ENCODE measurements around the gene KLF5.
"Not testable (repeated sequence)": the region's sequence is repeated elsewhere in the genome, so short reads cannot be mapped to it uniquely, and the experiment has no call there.

KLF5 gene

DNA sequence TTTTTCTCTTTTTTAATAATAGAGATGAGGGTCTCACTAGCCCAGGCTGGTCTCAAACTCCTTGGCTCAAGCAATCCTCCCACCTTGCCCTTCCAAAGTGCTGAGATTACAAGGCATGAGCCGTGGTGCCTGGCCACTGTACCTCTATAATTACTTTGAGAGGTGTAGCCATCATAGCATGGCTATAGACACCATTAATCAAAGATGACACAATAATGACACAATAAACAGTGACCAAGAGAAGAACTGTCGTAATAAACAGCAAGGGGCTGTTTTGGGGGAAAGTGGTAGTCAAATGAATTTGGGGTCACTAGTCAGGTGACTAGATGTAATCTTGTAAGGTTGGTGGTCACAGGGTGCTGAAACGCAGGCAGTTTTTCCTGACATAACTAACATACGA lies 30.4 kb downstream of the KLF5 start:
- H3K27ac ChIP-seq: no peak overlapping the region
- TF ChIP-seq ZFX (IDR thresholded peaks at IDR 0.05): no peak
- TF ChIP-seq, protein P1, sequence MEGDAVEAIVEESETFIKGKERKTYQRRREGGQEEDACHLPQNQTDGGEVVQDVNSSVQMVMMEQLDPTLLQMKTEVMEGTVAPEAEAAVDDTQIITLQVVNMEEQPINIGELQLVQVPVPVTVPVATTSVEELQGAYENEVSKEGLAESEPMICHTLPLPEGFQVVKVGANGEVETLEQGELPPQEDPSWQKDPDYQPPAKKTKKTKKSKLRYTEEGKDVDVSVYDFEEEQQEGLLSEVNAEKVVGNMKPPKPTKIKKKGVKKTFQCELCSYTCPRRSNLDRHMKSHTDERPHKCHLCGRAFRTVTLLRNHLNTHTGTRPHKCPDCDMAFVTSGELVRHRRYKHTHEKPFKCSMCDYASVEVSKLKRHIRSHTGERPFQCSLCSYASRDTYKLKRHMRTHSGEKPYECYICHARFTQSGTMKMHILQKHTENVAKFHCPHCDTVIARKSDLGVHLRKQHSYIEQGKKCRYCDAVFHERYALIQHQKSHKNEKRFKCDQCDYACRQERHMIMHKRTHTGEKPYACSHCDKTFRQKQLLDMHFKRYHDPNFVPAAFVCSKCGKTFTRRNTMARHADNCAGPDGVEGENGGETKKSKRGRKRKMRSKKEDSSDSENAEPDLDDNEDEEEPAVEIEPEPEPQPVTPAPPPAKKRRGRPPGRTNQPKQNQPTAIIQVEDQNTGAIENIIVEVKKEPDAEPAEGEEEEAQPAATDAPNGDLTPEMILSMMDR (conservative IDR thresholded peaks at IDR 0.05): no peak

DNA sequence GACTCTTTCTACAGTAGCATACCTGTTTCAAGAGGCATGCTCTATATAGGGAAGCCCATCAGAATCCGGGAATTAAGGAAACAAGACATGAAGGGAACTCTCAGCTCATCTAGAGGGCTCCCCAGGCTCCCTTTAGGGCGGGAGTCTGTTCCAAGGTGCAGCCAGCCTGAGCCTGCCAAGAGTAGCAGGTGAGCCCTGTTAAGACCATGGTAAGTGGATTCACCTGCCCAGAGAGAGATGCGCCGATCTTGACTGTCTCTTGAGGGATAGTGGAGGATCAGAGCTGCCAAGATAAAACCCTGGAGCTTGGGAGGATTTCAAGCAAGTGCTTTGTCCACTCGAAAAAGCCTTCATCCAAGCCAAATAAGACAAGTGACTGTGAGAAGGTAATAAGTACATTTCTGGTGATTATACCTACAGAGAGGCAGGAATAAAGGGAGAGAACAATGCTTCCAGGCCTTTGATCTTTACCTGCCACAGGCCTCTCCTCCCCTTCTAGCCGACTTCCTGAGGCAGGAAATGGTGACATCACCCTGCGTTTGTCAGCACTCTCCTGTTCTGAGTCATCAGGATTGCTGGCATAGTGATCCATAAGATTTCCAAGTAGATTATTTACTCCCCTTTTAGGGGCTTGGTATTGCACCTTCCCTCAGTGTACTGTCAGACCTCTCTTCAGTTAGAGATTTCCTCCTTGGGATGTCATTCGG lies 31.5 kb downstream of the KLF5 start:
- H3K27ac ChIP-seq: no peak overlapping the region

DNA sequence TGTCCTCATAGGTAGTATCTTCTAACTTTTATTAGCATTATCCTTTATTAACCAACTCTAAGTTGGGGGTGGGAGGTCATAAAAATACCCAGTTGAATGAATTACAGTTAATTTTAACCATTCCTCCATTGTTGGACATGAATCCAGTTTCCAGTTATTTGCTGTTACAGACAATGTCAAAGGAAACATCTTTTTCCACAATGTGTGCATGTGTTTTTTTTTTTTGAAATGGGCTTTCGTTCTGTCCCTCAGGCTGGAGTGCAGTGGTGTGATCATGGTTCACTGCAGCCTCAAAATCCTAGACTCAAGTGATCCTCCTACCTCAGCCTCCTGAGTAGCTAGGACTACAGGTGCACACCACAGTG lies 32.0 kb downstream of the KLF5 start:
- TF ChIP-seq, protein P1 (conservative IDR thresholded peaks at IDR 0.05): no peak
- TF ChIP-seq ZFX (IDR thresholded peaks at IDR 0.05): no peak
- H3K27ac ChIP-seq: no peak overlapping the region

More for the DNA sequence above, 31.5 kb downstream of the KLF5 start:
- no peak for TF ChIP-seq ZFX (IDR thresholded peaks at IDR 0.05)
- TF ChIP-seq, protein P1 (conservative IDR thresholded peaks at IDR 0.05): no peak

DNA sequence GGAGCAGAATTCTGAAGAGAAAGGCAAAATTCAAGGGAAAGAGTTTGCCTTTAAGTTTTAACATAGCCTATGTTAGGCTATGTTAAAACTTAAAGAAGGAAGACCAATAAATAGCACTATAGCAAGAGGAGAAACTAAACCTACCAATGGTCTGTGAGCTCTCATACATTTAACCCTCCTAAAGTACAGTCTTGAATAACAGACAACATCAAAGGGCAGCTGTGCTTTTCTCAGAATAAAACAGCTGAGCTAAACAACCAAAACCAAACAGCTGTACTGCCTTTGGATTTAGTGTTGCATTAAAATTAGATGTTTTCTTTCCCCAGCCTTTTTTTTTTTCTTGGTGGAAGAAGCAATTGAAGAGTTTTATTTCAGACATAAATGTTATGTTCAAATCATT lies 34.0 kb downstream of the KLF5 start:
- H3K27ac ChIP-seq: no peak overlapping the region
- TF ChIP-seq ZFX (IDR thresholded peaks at IDR 0.05): no peak
- TF ChIP-seq, protein P1 (conservative IDR thresholded peaks at IDR 0.05): no peak

DNA sequence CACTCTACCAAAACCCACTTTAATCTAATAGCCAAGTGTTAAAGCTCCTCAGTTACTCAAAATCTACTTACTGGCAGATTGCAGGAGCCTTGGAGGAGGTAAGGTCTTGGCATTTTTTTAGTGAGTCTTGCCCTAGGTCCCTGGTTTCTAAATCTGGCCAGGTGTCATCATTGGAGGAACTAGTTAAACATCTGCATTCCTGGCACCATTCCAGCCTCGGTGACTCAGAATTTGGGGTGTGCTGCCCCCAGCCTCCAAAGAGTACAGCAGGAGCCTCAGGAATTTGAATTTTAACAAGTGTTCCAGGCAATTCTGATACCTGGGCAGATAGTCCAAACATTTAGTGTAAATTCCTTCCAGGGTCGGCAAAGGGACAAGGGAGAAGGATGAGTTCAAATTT lies 37.4 kb downstream of the KLF5 start:
- no peak for TF ChIP-seq ZFX (IDR thresholded peaks at IDR 0.05)
- H3K27ac ChIP-seq: no peak overlapping the region

DNA sequence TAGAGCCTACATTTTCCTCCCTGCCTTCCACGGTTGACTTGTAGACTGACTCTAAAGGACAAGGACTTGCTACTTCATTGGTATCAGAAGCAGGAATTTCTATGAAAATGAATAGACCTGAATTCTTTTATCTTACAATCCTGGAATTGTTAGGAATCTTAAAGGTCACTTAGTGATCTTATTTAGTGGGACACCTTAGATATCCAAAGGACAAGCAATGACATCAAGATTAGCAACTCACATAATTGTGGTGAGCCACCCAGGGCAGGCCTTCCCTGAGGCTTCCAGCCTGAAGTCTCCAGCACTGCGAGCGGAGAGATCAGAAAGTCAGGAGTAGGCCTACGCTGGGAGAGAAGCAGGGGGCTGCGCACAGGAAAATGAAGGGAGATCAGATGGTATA lies 37.8 kb downstream of the KLF5 start:
- H3K27ac ChIP-seq: no peak overlapping the region
- no peak for TF ChIP-seq ZFX (IDR thresholded peaks at IDR 0.05)
- TF ChIP-seq, protein P1 (conservative IDR thresholded peaks at IDR 0.05): no peak

DNA sequence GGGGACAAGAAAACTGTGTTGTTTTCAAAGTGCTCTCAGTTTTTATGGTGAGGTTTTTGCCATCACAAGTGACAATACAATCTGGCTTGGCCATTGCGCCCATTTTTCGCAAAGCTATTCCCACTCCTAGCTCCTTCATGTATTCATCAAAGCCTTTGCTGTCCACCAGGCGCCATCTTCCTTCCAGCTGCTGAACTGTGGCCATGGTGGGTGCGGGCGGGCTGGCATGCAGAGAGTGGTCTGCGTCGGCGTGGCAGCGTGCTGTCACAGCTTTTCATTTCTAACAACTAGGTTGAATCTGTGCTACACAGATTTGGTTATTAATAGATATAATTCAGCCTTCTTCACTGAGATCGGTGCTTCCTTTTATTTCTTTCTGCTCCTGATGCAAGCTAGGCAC lies 42.0 kb downstream of the KLF5 start:
- H3K27ac ChIP-seq: not testable (repeated sequence)

DNA sequence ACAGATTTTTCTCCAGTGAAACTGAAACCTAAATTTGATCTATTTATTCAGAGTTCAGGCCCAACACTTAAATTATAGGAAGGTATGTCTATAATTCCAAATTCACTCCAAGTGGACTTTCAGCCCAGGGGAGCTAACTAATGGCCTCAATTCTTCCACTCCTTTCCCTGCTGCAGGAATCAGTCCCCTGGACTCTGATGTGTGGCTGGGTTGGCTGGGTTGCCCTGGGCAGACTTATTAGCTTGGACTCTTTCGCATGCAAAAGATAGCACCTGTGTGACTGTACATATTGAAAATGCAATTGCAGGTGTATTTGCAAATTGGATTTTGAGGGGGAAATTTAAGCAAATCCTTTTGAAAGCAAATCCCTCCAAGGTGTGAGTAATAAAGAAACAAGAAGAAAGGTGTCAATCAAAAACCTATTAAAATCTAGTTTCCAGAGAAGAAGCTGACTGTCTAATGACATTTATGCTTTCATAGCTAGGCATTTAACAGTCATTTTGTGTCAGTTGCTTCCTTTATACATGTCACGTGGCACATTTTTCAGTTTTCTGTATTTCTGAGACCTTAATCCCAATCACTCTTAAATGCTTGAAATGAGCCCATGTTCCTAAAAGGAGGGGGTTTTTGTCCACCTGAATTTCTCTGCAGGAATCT lies 42.7 kb downstream of the KLF5 start:
- no peak for TF ChIP-seq ZFX (IDR thresholded peaks at IDR 0.05)
- TF ChIP-seq, protein P1 (conservative IDR thresholded peaks at IDR 0.05): no peak
- no peak overlapping the region for H3K27ac ChIP-seq
